Smooth muscle cell (in vitro differentiated cells): Measurements from ENCODE around the gene WWOX. TPM values are rescaled to one million over a fixed set of nuclear protein-coding genes. Genes with fewer than 3 reads are reported as not detected.

ENCODE experiments used
- DNase-seq: peaks from one replicate; lab custom pipeline; 2025; ENCODE audit not compliant: unreplicated experiment; lab: John Stamatoyannopoulos, UW
- H2AFZ ChIP-seq: fragments of 200-600 bp; sonication (generic); 2 replicates; pipeline ENCODE4 v1.6.0; 2016; ENCODE audit warnings: antibody characterized with exemption, low read depth, mild to moderate bottlenecking
- H3F3A ChIP-seq: fragments of 200-600 bp; sonication (generic); 2 replicates; pipeline ENCODE4 v1.6.0; 2017; ENCODE audit warnings: antibody characterized with exemption, low read depth
- H3K27ac ChIP-seq: fragments of 200-600 bp; sonication (generic); 2 replicates; pipeline ENCODE4 v1.5.1; 2016; ENCODE audit warnings: low read depth, mild to moderate bottlenecking
- H3K27me3 ChIP-seq: fragments of 200-600 bp; sonication (generic); 2 replicates; pipeline ENCODE4 v1.6.1; 2016; ENCODE audit warnings: low read depth, mild to moderate bottlenecking
- H3K36me3 ChIP-seq: fragments of 200-600 bp; sonication (generic); 2 replicates; pipeline ENCODE4 v1.5.1; 2016; ENCODE audit warnings: low read depth
- H3K4me1 ChIP-seq: fragments of 200-600 bp; sonication (generic); 2 replicates; pipeline ENCODE4 v1.5.1; 2016; ENCODE audit warnings: low read depth
- H3K4me2 ChIP-seq: fragments of 200-600 bp; sonication (generic); 2 replicates; pipeline ENCODE4 v1.6.0; 2016; ENCODE audit warnings: mild to moderate bottlenecking
- H3K4me3 ChIP-seq: fragments of 200-600 bp; sonication (generic); 2 replicates; pipeline ENCODE4 v1.5.1; 2016; ENCODE audit warnings: mild to moderate bottlenecking
- H3K79me2 ChIP-seq: fragments of 200-600 bp; sonication (generic); 2 replicates; pipeline ENCODE4 v1.6.0; 2016; ENCODE audit warnings: low read depth, mild to moderate bottlenecking
- H3K9ac ChIP-seq: fragments of 200-600 bp; sonication (generic); 2 replicates; pipeline ENCODE4 v1.6.0; 2016; ENCODE audit warnings: low read depth
- H3K9me3 ChIP-seq: fragments of 200-600 bp; sonication (generic); replicated peaks from 2 replicates; pipeline ENCODE4 v1.5.1; 2016; ENCODE audit warnings: low read depth
- H4K20me1 ChIP-seq: fragments of 200-600 bp; sonication (generic); 2 replicates; pipeline ENCODE4 v1.6.0; 2016; ENCODE audit warnings: low read depth
- CTCF ChIP-seq: fragments of 200-600 bp; sonication (generic); IDR thresholded peaks from 2 replicates; pipeline ENCODE4 v1.5.1; 2017; ENCODE audit warnings: borderline replicate concordance, mild to moderate bottlenecking, antibody characterized with exemption; ENCODE audit not compliant: insufficient read depth, poor library complexity, severe bottlenecking
- WGBS: methylation state at CpG from one replicate; pipeline ENCODE4 v1.1.7; 2016; ENCODE audit warnings: low lambda C conversion rate; 5-methylcytosine and 5-hydroxymethylcytosine counted together
- polyA plus RNA-seq: library from polyadenylated mRNA; unstranded; fragments of >200 nt; fragmentation: Nextera tagmentation; extraction: Ambion mirVana; gene quantifications from 2 replicates; pipeline ENCODE4 v1.2.1, GENCODE V29; 2016
- total RNA-seq: library from RNA; depleted of rRNA; stranded (reverse); fragments of >200 nt; gene quantifications from 2 replicates; pipeline ENCODE4 v1.2.3, GENCODE V29; 2014

WWOX gene
- total and polyA plus RNA-seq, 2 experiments from 2014 or later = 7.5 to 14.0 TPM

GRCh38 chr16:78549366-78549765 lies 449.9 kb downstream of the WWOX start:
- 81% methylated on average over 6 of the region's 6 CpGs for WGBS
- TF ChIP-seq CTCF = no peak
- H3K9ac ChIP-seq = no peak overlapping the region

GRCh38 chr16:78551487-78552085 lies 452.1 kb downstream of the WWOX start:
- no peak overlapping the region for H3K4me3 ChIP-seq
- H3K27me3 ChIP-seq = peaks cover 23% of the 10 kb centered on the region
- no peaks in the 10 kb centered on the region for H3K36me3 ChIP-seq
- H3K4me2 ChIP-seq = no peak overlapping the region
- 19% methylated on average over 12 of the region's 12 CpGs for WGBS
- peaks cover 15% of the 10 kb centered on the region for H3K4me1 ChIP-seq
- no peaks in the 10 kb centered on the region for H4K20me1 ChIP-seq
- DNase-seq = no peak
- no peak for TF ChIP-seq CTCF
- no peaks in the 10 kb centered on the region for H3K79me2 ChIP-seq
- H3K27ac ChIP-seq = no peak overlapping the region
- H3F3A ChIP-seq = no peaks in the 10 kb centered on the region
- no peaks in the 10 kb centered on the region for H3K9me3 ChIP-seq
- no peak overlapping the region for H2AFZ ChIP-seq
- H3K9ac ChIP-seq = no peak overlapping the region

More at GRCh38 chr16:78549366-78549765, 449.9 kb downstream of the WWOX start:
- Histone ChIP-seq H3K27me3 (peaks cover 23% of the 10 kb centered on the region), H3K36me3 (no peaks in the 10 kb centered on the region), H3F3A (no peaks in the 10 kb centered on the region), H3K27ac (no peak overlapping the region), H3K4me2 (no peak overlapping the region), H3K9me3 (no peaks in the 10 kb centered on the region), H3K4me3 (no peak overlapping the region), H4K20me1 (no peaks in the 10 kb centered on the region), H2AFZ (no peak overlapping the region), H3K4me1 (peaks cover 5% of the 10 kb centered on the region), H3K79me2 (no peaks in the 10 kb centered on the region)
- DNase-seq = no peak

GRCh38 chr16:78552106-78552675 lies 452.7 kb downstream of the WWOX start:
- no peak for DNase-seq
- H3K4me3 ChIP-seq = no peak overlapping the region
- no peak overlapping the region for H3K9ac ChIP-seq
- no peak overlapping the region for H3K4me2 ChIP-seq
- peaks cover 15% of the 10 kb centered on the region for H3K4me1 ChIP-seq
- H3K9me3 ChIP-seq = no peaks in the 10 kb centered on the region
- H3F3A ChIP-seq = no peaks in the 10 kb centered on the region
- no peak overlapping the region for H3K27ac ChIP-seq
- H4K20me1 ChIP-seq = no peaks in the 10 kb centered on the region
- TF ChIP-seq CTCF = no peak
- H2AFZ ChIP-seq = no peak overlapping the region
- H3K79me2 ChIP-seq = no peaks in the 10 kb centered on the region
- H3K27me3 ChIP-seq = peaks cover 23% of the 10 kb centered on the region
- H3K36me3 ChIP-seq = no peaks in the 10 kb centered on the region
- WGBS = 91% methylated on average over 16 of the region's 16 CpGs

GRCh38 chr16:78552716-78553115 lies 453.3 kb downstream of the WWOX start:
- 94% methylated on average over 1 of the region's 1 CpG for WGBS
- H2AFZ ChIP-seq = no peak overlapping the region
- no peaks in the 10 kb centered on the region for H3K36me3 ChIP-seq

More at GRCh38 chr16:78552716-78553115, 453.3 kb downstream of the WWOX start:
- Histone ChIP-seq H3K4me2 (no peak overlapping the region), H4K20me1 (no peaks in the 10 kb centered on the region), H3F3A (no peaks in the 10 kb centered on the region), H3K27ac (no peak overlapping the region), H3K4me3 (no peak overlapping the region), H3K27me3 (peaks cover 23% of the 10 kb centered on the region), H3K9me3 (no peaks in the 10 kb centered on the region), H3K4me1 (peaks cover 15% of the 10 kb centered on the region), H3K79me2 (no peaks in the 10 kb centered on the region), H3K9ac (no peak overlapping the region)
- DNase-seq = no peak
- no peak for TF ChIP-seq CTCF
